ENCODE data around the gene MTCL1.

DNA sequence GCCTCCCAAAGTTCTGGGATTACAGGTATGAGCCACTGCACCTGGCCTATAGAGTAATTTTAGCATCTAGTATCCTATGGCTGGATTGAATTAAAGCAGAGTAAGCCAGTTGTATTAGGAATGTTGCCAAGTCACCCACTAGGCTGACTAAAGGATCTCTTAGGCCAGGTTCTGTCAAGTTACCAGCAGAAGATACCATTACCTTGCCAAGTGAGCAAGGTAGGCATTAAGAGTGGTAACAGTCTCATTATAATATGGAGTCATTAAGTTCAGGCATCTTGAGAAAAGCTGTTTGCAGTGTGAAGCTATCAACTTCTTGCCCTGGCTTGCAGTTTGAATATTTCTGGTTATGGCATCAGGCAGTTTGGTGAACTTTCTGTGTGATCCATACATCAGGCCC lies 37.0 kb upstream of the MTCL1 start:
- TF ChIP-seq CTCF (IDR thresholded peaks at IDR 0.05): no peak
- no peak for TF ChIP-seq POLR2A (IDR thresholded peaks at IDR 0.05)
- TF ChIP-seq EP300 (IDR thresholded peaks at IDR 0.05): no peak

All from ovary (tissue), 3 donors.